H1 (cell line): Measurements from ENCODE around the gene JAM2. TPM values are rescaled to one million over a fixed set of nuclear protein-coding genes. Genes with fewer than 3 reads are reported as not detected.

Experiments used
- ASH2L ChIP-seq: fragments of 200-600, 300-600 bp; sonication (generic); IDR thresholded peaks from one replicate; pipeline ENCODE4 v1.7.1; 2017; ENCODE audit warnings: low read length
- ATF3 ChIP-seq: IDR thresholded peaks from 2 replicates; pipeline ENCODE4 v1.6.1; 2011; ENCODE audit warnings: low read depth, mild to moderate bottlenecking, low read length; ENCODE audit not compliant: insufficient read depth
- BRCA1 ChIP-seq: IDR thresholded peaks from 2 replicates; pipeline ENCODE4 v1.6.1; 2012; ENCODE audit warnings: low read depth, low read length, improper control_type of control experiment
- CBX5 ChIP-seq: fragments of 300-800, 300-1000 bp; sonication (generic); IDR thresholded peaks from 2 replicates; pipeline ENCODE4 v1.7.1; 2016; ENCODE audit warnings: antibody characterized with exemption, low read length, low read depth
- CHD2 ChIP-seq: IDR thresholded peaks from 2 replicates; pipeline ENCODE4 v1.6.1; 2012; ENCODE audit warnings: low read length, improper control_type of control experiment
- CTCF ChIP-seq, 3 experiments: IDR thresholded peaks; 1 replicate in 2 of 3; 2 replicates in 1 of 3; pipeline versions ENCODE4 v1.5.1 to v1.6.1; 2011; ENCODE audit warnings: low read length in 3 of 3, mild to moderate bottlenecking in 3 of 3, inconsistent platforms in 2 of 3, low read depth in 1 of 3, moderate library complexity in 1 of 3; ENCODE audit not compliant: insufficient read depth in 1 of 3; ENCODE audit errors: control extremely low read depth in 1 of 3
- E2F6 ChIP-seq: IDR thresholded peaks from 2 replicates; pipeline ENCODE4 v1.6.1; 2012; ENCODE audit warnings: inconsistent platforms
- EGR1 ChIP-seq: IDR thresholded peaks from 2 replicates; pipeline ENCODE4 v1.6.1; 2011; ENCODE audit warnings: low read depth, low read length, borderline replicate concordance
- FOSL1 ChIP-seq: IDR thresholded peaks from 2 replicates; pipeline ENCODE4 v1.6.1; 2011; ENCODE audit warnings: mild to moderate bottlenecking, low read depth, low read length, moderate library complexity; ENCODE audit not compliant: insufficient read depth
- GABPA ChIP-seq: IDR thresholded peaks from 2 replicates; pipeline ENCODE4 v1.6.1; 2011; ENCODE audit warnings: mild to moderate bottlenecking, low read length, moderate library complexity, borderline replicate concordance; ENCODE audit not compliant: insufficient read depth
- HDAC6 ChIP-seq: IDR thresholded peaks from one replicate; pipeline ENCODE4 v1.7.1; 2012; ENCODE audit warnings: low read depth, mild to moderate bottlenecking, inconsistent platforms, low read length, moderate library complexity
- JUN ChIP-seq: IDR thresholded peaks from 2 replicates; pipeline ENCODE4 v1.6.1; 2011; ENCODE audit warnings: low read depth, mild to moderate bottlenecking, improper control_type of control experiment, low read length
- KDM4A ChIP-seq: IDR thresholded peaks from one replicate; pipeline ENCODE4 v1.7.1; 2012; ENCODE audit warnings: low read depth, mild to moderate bottlenecking, moderate library complexity, low read length, inconsistent platforms; ENCODE audit not compliant: severe bottlenecking
- POLR2AphosphoS5 ChIP-seq: IDR thresholded peaks from 2 replicates; pipeline ENCODE4 v1.6.1; 2011; ENCODE audit warnings: low read depth, low read length
- RBBP5 ChIP-seq: IDR thresholded peaks from 2 replicates; pipeline ENCODE4 v1.7.1; 2012; ENCODE audit warnings: low read depth, mild to moderate bottlenecking, inconsistent platforms, low read length, moderate library complexity, borderline replicate concordance
- SP4 ChIP-seq: IDR thresholded peaks from 2 replicates; pipeline ENCODE4 v1.6.1; 2012; ENCODE audit warnings: low read length, inconsistent platforms
- TAF1 ChIP-seq: IDR thresholded peaks from 2 replicates; pipeline ENCODE4 v1.6.1; 2011; ENCODE audit warnings: mild to moderate bottlenecking, low read depth, low read length
- TEAD4 ChIP-seq: IDR thresholded peaks from 2 replicates; pipeline ENCODE4 v1.6.1; 2012; ENCODE audit warnings: low read depth, low read length, inconsistent platforms, mixed read lengths
- USF2 ChIP-seq: IDR thresholded peaks from 2 replicates; pipeline ENCODE4 v1.6.1; 2011; ENCODE audit warnings: low read length, improper control_type of control experiment
- YY1 ChIP-seq: IDR thresholded peaks from 2 replicates; pipeline ENCODE4 v1.6.1; 2011; ENCODE audit warnings: low read depth, mild to moderate bottlenecking, low read length
- polyA plus RNA-seq, 7 experiments: library from polyadenylated mRNA; depleted of rRNA in 3 of 7; stranded (reverse) in 5 of 7; unstranded in 2 of 7; fragments of >200 nt in 5 of 7; fragments of 200-250 nt in 2 of 7; gene quantifications; 1 replicate in 5 of 7; 2 replicates in 1 of 7; 4 replicates in 1 of 7; pipeline versions ENCODE4 v1.2.1 to v1.2.3, GENCODE V29; 2011 to 2013; ENCODE audit warnings: missing spikeins in 2 of 7, mixed read lengths in 2 of 7
- total RNA-seq: library from RNA; stranded (reverse); fragmentation: NEBNext Ultra II Directional; extraction: Animal tissue kit (Norgen Biotek cat#: 25700); gene quantifications from 2 replicates; pipeline ENCODE4 v1.2.1, GENCODE V29; 2021

JAM2 gene
- total and polyA plus RNA-seq, 2 of the 8 experiments (the other 6 are each of a cell fraction or from before 2014, with no cell fraction given): 4.9 to 9.5 TPM

GRCh38 chr21:25639551-25640201, 618 bp downstream of the JAM2 start (continued):
- no peak for TF ChIP-seq USF2
- TF ChIP-seq JUN: no peak
- no peak for TF ChIP-seq EGR1
- TF ChIP-seq CTCF (IDR thresholded peaks at IDR 0.05; ENCODE audit: control extremely low read depth in 1 of 3, insufficient read depth in 1 of 3, low read depth in 1 of 3, low read length in 3 of 3): peak; percentile 41 to 66 (median 44)
- TF ChIP-seq POLR2AphosphoS5: peak; percentile 25; the same call in 1 of the 2 replicates
- peak; percentile 85 for TF ChIP-seq KDM4A
- TF ChIP-seq ASH2L: peak; percentile 75
- TF ChIP-seq RBBP5: peak; percentile 79; the same call in 1 of the 2 replicates
- no peak for TF ChIP-seq CBX5
- TF ChIP-seq BRCA1: no peak
- TF ChIP-seq FOSL1: 0 out of 2 replicates have a peak, but pooled peaks have one; percentile 23
- no peak; the same call in 1 of the 2 replicates for TF ChIP-seq TAF1
- TF ChIP-seq GABPA: no peak
- no peak; the same call in none of the 2 replicates for TF ChIP-seq E2F6
- no peak for TF ChIP-seq HDAC6
- no peak for TF ChIP-seq SP4
- TF ChIP-seq CHD2: no peak
- TF ChIP-seq TEAD4: no peak
- peak; percentile 54; the same call in 1 of the 2 replicates for TF ChIP-seq YY1
- no peak for TF ChIP-seq ATF3
